Heart left ventricle (tissue), 16 donors: ENCODE results near the gene RBM28. TPM values are rescaled to one million over a fixed set of nuclear protein-coding genes. Genes with fewer than 3 reads are reported as not detected.

Experiments
- ATAC-seq, 4 donors: fragments of 200-7000 bp; cut with Tn5 transposase; one replicate each; pipeline ENCODE4 v1.9.1; 2020 to 2022; ENCODE audit warnings: moderate library complexity in 4 of 4, mild to moderate bottlenecking in 3 of 4, moderate number of reproducible peaks in 1 of 4
- DNase-seq, 5 donors: peaks; one replicate each; pipeline ENCODE4 v3.0.0-alpha.2; 2020
- H3K27ac ChIP-seq, 12 donors: fragments of 200-600 bp; sonication (generic) in 4 of 12; one replicate each; pipeline versions ENCODE4 v1.5.0 to v1.8.0; 2016 to 2022; ENCODE audit warnings: mild to moderate bottlenecking in 2 of 12
- H3K27me3 ChIP-seq, 9 donors: fragments of 200-600 bp; sonication (generic) in 2 of 9; one replicate each; pipeline versions ENCODE4 v1.5.1 to v1.8.0; 2016 to 2022; ENCODE audit warnings: mild to moderate bottlenecking in 3 of 9
- H3K36me3 ChIP-seq, 9 donors: fragments of 200-600 bp; sonication (generic) in 2 of 9; one replicate each; pipeline versions ENCODE4 v1.5.0 to v1.8.0; 2018 to 2022; ENCODE audit warnings: mild to moderate bottlenecking in 2 of 9
- H3K4me1 ChIP-seq, 12 donors: fragments of 200-600 bp; sonication (generic) in 4 of 12; one replicate each; pipeline versions ENCODE4 v1.5.0 to v1.8.0; 2016 to 2022; ENCODE audit warnings: mild to moderate bottlenecking in 3 of 12
- H3K4me3 ChIP-seq, 12 donors: fragments of 200-600 bp; sonication (generic) in 4 of 12; one replicate each; pipeline versions ENCODE4 v1.5.0 to v1.8.0; 2017 to 2022; ENCODE audit warnings: mild to moderate bottlenecking in 9 of 12, moderate library complexity in 4 of 12
- H3K9me3 ChIP-seq, 12 donors: fragments of 200-600 bp; sonication (generic) in 4 of 12; one replicate each; pipeline versions ENCODE4 v1.5.0 to v1.8.0; 2016 to 2022; ENCODE audit warnings: mild to moderate bottlenecking in 1 of 12
- CTCF ChIP-seq, 12 donors: fragments of 200-600 bp; sonication (generic) in 4 of 12; IDR thresholded peaks; one replicate each; pipeline versions ENCODE4 v1.5.0 to v1.8.0; 2018 to 2022; ENCODE audit warnings: antibody characterized with exemption in 12 of 12, mild to moderate bottlenecking in 5 of 12
- POLR2A ChIP-seq, 2 donors: fragments of 450-650 bp; IDR thresholded peaks; one replicate each; pipeline ENCODE4 v1.6.1; 2017; ENCODE audit warnings: antibody characterized with exemption in 2 of 2, mild to moderate bottlenecking in 2 of 2, moderate library complexity in 2 of 2
- WGBS, 4 donors: extraction: QIAGEN DNeasy Blood & Tissue Kit in 2 of 4; methylation state at CpG; one replicate each; pipeline versions ENCODE4 v1.1.5 to v1.1.7; 2013 to 2018; 5-methylcytosine and 5-hydroxymethylcytosine counted together
- intact Hi-C, 10 donors: fragments of 100-400 bp; cut with DNase I; formaldehyde crosslinking; loops; one replicate each; pipeline versions ENCODE4 v1.11.1 to v1.14.2; 2022
- polyA plus RNA-seq, 2 donors: library from polyadenylated mRNA; stranded (reverse); fragments of 200-250 nt; gene quantifications; one replicate each; pipeline ENCODE4 v1.2.3, GENCODE V29; 2013
- total RNA-seq, 9 donors: library from RNA; depleted of rRNA in 2 of 9; stranded (reverse); fragments of >200 nt in 2 of 9; fragmentation: NEBNext Ultra II Directional in 3 of 9; extraction: Animal tissue kit (Norgen Biotek cat#: 25700) in 3 of 9; gene quantifications; one replicate each; pipeline versions ENCODE4 v1.1.0 to v1.2.4, GENCODE V29; 2016 to 2023
- donor health status: ischemic (EF 13 %, LVEDD 7.1; RV severe dilation, severe dysfunction).
- donor health status: healthy with polysubstance abuse.
- donor health status: DM: no; HTN: yes; CAD: no.
- donor health status: DM: no; HTN: no; CAD: no.
- donor health status: ischemic (EF 25% LVEDD 6.9; RV normal size, moderate dysfunction).
- donor health status: ischemic (EF 25% LVEDD 5.7; RV mildly dilated, moderate dysfunction).
- donor health status: healthy.
- donor health status: DM: yes; HTN: yes; CAD: no.
- donor health status: ischemic (EF 35%, LVEDD 5.7; RV mildly dilated, moderate dysfunction).
- donor health status: nonischemic (EF 11% LVEDD 7.7; RV severe dilation, severe dysfunction).
- donor health status: DM: yes; HTN: yes; CAD: no.
- donor health status: PGD.
- donor health status: ischemic (EF 29% LVEDD 5.4; RV normal size, mild dysfunction).
- donor health status: nonischemic (EF 23%, LVEDD 6.1; RV moderate dilation, normal function).

Gene RBM28
- total and polyA plus RNA-seq, 11 donors, result 12.0 to 40.2 (median 25.3) TPM

- ATAC-seq, result peak in 2 of 4 donors; percentile 6 to 21
- Histone ChIP-seq H3K27me3 (peaks cover 4 to 65% (median 24%) of the 10 kb centered on the region in 9 donors), H3K9me3 (no peaks in the 10 kb centered on the region), H3K4me1 (peaks cover 0 to 31% (median 12%) of the 10 kb centered on the region in 12 donors), H3K27ac (peak overlapping the region in 1 of 12 donors; percentile 43), H3K36me3 (no peaks in the 10 kb centered on the region), H3K4me3 (peak overlapping the region in 1 of 12 donors; percentile 13)
- intact Hi-C loops, result no loop called here
- 43 to 55% (median 52%) methylated on average over 3 to 4 of the region's 4 CpGs for WGBS, 4 donors
- no peak for TF ChIP-seq POLR2A (IDR thresholded peaks at IDR 0.05)
- no peak for TF ChIP-seq CTCF (IDR thresholded peaks at IDR 0.05)
- no peak for DNase-seq
Observed at GRCh38 chr7:128267595-128267924, 76.1 kb downstream of the RBM28 start.

GRCh38 chr7:128266883-128267594 lies 76.7 kb downstream of the RBM28 start:
- peak overlapping the region in 4 of 12 donors; percentile 13 to 29 (median 20) for H3K4me3 ChIP-seq
- H3K27me3 ChIP-seq, result peaks cover under 1 to 65% (median 24%) of the 10 kb centered on the region in 9 donors
- WGBS, 4 donors, result 10 to 15% (median 12%) methylated on average over 16 of the region's 16 CpGs
- intact Hi-C loops, result no loop called here
- peak overlapping the region in 1 of 12 donors; percentile 43 for H3K27ac ChIP-seq
- DNase-seq, result peak in 4 of 5 donors; percentile 22 to 70 (median 52)
- ATAC-seq, result peak; percentile 34 to 68 (median 47)
- H3K36me3 ChIP-seq, result no peaks in the 10 kb centered on the region
- H3K4me1 ChIP-seq, result peaks cover 0 to 29% (median 11%) of the 10 kb centered on the region in 12 donors
- H3K9me3 ChIP-seq, result no peaks in the 10 kb centered on the region
- TF ChIP-seq CTCF (IDR thresholded peaks at IDR 0.05), result no peak

GRCh38 chr7:128266529-128266882 lies 77.2 kb downstream of the RBM28 start:
- Histone ChIP-seq H3K4me3 (peak overlapping the region in 2 of 12 donors; percentile 17 to 24), H3K27me3 (peaks cover 0 to 61% (median 18%) of the 10 kb centered on the region in 9 donors), H3K27ac (peak overlapping the region in 1 of 12 donors; percentile 43), H3K4me1 (peaks cover 0 to 24% (median 8%) of the 10 kb centered on the region in 12 donors), H3K9me3 (no peaks in the 10 kb centered on the region), H3K36me3 (no peaks in the 10 kb centered on the region)
- intact Hi-C loops, result no loop called here
- no peak for TF ChIP-seq CTCF (IDR thresholded peaks at IDR 0.05)
- ATAC-seq (no peak), DNase-seq (no peak)
- 74 to 94% (median 87%) methylated on average over 1 of the region's 1 CpG for WGBS, 4 donors

GRCh38 chr7:128265906-128266300 lies 77.8 kb downstream of the RBM28 start:
- H3K4me1 ChIP-seq, result peaks cover 0 to 18% (median 5%) of the 10 kb centered on the region in 12 donors
- H3K27me3 ChIP-seq, result peaks cover 0 to 55% (median 13%) of the 10 kb centered on the region in 9 donors
- no peak overlapping the region for H3K27ac ChIP-seq
- WGBS, 4 donors, result 35 to 45% (median 39%) methylated on average over 5 of the region's 5 CpGs
- H3K4me3 ChIP-seq, result no peak overlapping the region
- no peaks in the 10 kb centered on the region for H3K36me3 ChIP-seq
- intact Hi-C loops, result no loop called here
- no peak for DNase-seq
- ATAC-seq, result no peak
- no peak for TF ChIP-seq CTCF (IDR thresholded peaks at IDR 0.05)
- TF ChIP-seq POLR2A (IDR thresholded peaks at IDR 0.05), result no peak
- H3K9me3 ChIP-seq, result no peaks in the 10 kb centered on the region
